HG03558 (cell line): Measurements from ENCODE around the gene CEBPB.
"Not testable (repeated sequence)": the region's sequence is repeated elsewhere in the genome, so short reads cannot be mapped to it uniquely, and the experiment has no call there.

Experiments used
- ATAC-seq: cut with Tn5 transposase; IDR thresholded peaks from one replicate; pipeline ENCODE4 v1.9.1; 2021; ENCODE audit warnings: moderate number of reproducible peaks; ENCODE audit not compliant: unreplicated experiment; ENCODE audit errors: extremely low read depth

CEBPB gene

GRCh38 chr20:50207026-50207425, 16.4 kb downstream of the CEBPB start:
- ATAC-seq: no peak

- no peak for ATAC-seq
These were observed 17.5 kb downstream of the CEBPB start for GRCh38 chr20:50208085-50208491.

- ATAC-seq: not testable (repeated sequence)
These were observed 18.2 kb downstream of the CEBPB start for GRCh38 chr20:50208815-50209214.

- ATAC-seq: no peak
These were observed 19.5 kb downstream of the CEBPB start for GRCh38 chr20:50210066-50210619.

- ATAC-seq: no peak
These were observed 20.5 kb downstream of the CEBPB start for GRCh38 chr20:50211091-50211490.

GRCh38 chr20:50213531-50214106, 23.0 kb downstream of the CEBPB start:
- no peak for ATAC-seq

GRCh38 chr20:50214226-50215024, 23.8 kb downstream of the CEBPB start:
- no peak for ATAC-seq

GRCh38 chr20:50215101-50215690, 24.6 kb downstream of the CEBPB start:
- no peak for ATAC-seq

- no peak for ATAC-seq
These were observed 25.3 kb downstream of the CEBPB start for GRCh38 chr20:50215926-50216325.

GRCh38 chr20:50216543-50217206, 26.0 kb downstream of the CEBPB start:
- no peak for ATAC-seq

GRCh38 chr20:50217207-50217949, 26.7 kb downstream of the CEBPB start:
- ATAC-seq: no peak

GRCh38 chr20:50218987-50219435, 28.4 kb downstream of the CEBPB start:
- no peak for ATAC-seq

GRCh38 chr20:50219600-50219999, 29.0 kb downstream of the CEBPB start:
- no peak for ATAC-seq

- ATAC-seq: no peak
These were observed 29.7 kb downstream of the CEBPB start for GRCh38 chr20:50220093-50220893.

GRCh38 chr20:50220894-50221365, 30.3 kb downstream of the CEBPB start:
- ATAC-seq: no peak

- no peak for ATAC-seq
These were observed 31.1 kb downstream of the CEBPB start for GRCh38 chr20:50221501-50222308.

- ATAC-seq: no peak
These were observed 31.8 kb downstream of the CEBPB start for GRCh38 chr20:50222309-50223038.
